A673 (cell line): ENCODE results near the gene TMPRSS13. TPM values are rescaled to one million over a fixed set of nuclear protein-coding genes. Genes with fewer than 3 reads are reported as not detected.

Source experiments
- BruUV-seq: library from RNA; stranded (reverse); fragments of 400-500 nt; replicated peaks from 2 replicates; lab custom pipeline; 2021; lab: Mats Ljungman, UMichigan
- CTCF ChIA-PET: fragments of 300-600 bp; sonication (Branson Sonifier 250); formaldehyde crosslinking; loops from one replicate; lab custom pipeline; 2022; ENCODE audit warnings: antibody characterized with exemption; lab: Charles Lee
- POLR2A ChIA-PET: fragments of 300-600 bp; sonication (Branson Sonifier 250); formaldehyde crosslinking; loops from one replicate; lab custom pipeline; 2022; ENCODE audit warnings: antibody characterized with exemption; ENCODE audit not compliant: low non-redundant PET; lab: Charles Lee
- DNase-seq: peaks from one replicate; pipeline ENCODE4 v3.0.0-alpha.2; 2015; ENCODE audit warnings: low spot score
- H3K27ac ChIP-seq: fragments of 200-600 bp; sonication (generic); 2 replicates; pipeline ENCODE4 v1.5.1; 2016; ENCODE audit warnings: mixed run types, low read depth, mild to moderate bottlenecking, mixed read lengths, antibody characterized with exemption, low read length; ENCODE audit not compliant: poor library complexity, severe bottlenecking
- H3K27me3 ChIP-seq: fragments of 200-600 bp; sonication (generic); replicated peaks from 2 replicates; pipeline ENCODE4 v1.6.1; 2017; ENCODE audit warnings: mixed run types, low read depth, mild to moderate bottlenecking, mixed read lengths, antibody characterized with exemption, low read length; ENCODE audit not compliant: insufficient read depth, poor library complexity
- H3K36me3 ChIP-seq: fragments of 200-600 bp; sonication (generic); 2 replicates; pipeline ENCODE4 v1.6.1; 2016; ENCODE audit warnings: mixed run types, mild to moderate bottlenecking, mixed read lengths, antibody characterized with exemption, low read length; ENCODE audit not compliant: insufficient read depth, poor library complexity, severe bottlenecking
- H3K4me1 ChIP-seq: fragments of 200-600 bp; sonication (generic); 2 replicates; pipeline ENCODE4 v1.6.1; 2017; ENCODE audit warnings: mixed run types, mild to moderate bottlenecking, mixed read lengths, antibody characterized with exemption, low read length; ENCODE audit not compliant: insufficient read depth, poor library complexity, severe bottlenecking
- H3K4me3 ChIP-seq: fragments of 200-600 bp; sonication (generic); 2 replicates; pipeline ENCODE4 v1.5.1; 2016; ENCODE audit warnings: low read depth, mixed run types, mild to moderate bottlenecking, mixed read lengths, low read length; ENCODE audit not compliant: poor library complexity, severe bottlenecking
- H3K9me3 ChIP-seq: fragments of 200-600 bp; sonication (generic); 2 replicates; pipeline ENCODE4 v1.6.1; 2016; ENCODE audit warnings: mixed run types, low read depth, mild to moderate bottlenecking, mixed read lengths, antibody characterized with exemption, low read length; ENCODE audit not compliant: poor library complexity, severe bottlenecking
- EZH2 ChIP-seq: fragments of 200-600 bp; sonication (generic); IDR thresholded peaks from 2 replicates; pipeline ENCODE4 v1.6.1; 2017; ENCODE audit warnings: borderline replicate concordance, low read depth, mild to moderate bottlenecking, mixed read lengths, antibody characterized with exemption, low read length; ENCODE audit not compliant: poor library complexity, severe bottlenecking
- intact Hi-C: fragments of 100-400 bp; cut with micrococcal nuclease; formaldehyde crosslinking; loops from one replicate; pipeline ENCODE4 v1.10.0; 2022; ENCODE audit not compliant: unreplicated experiment
- total RNA-seq: library from RNA; stranded (reverse); gene quantifications from 2 replicates; pipeline ENCODE4 v1.2.3, GENCODE V29; 2021
- TF ChIP-seq, protein P1 (sequence below): fragments of 300-800, 200-600 bp; sonication (generic); conservative IDR thresholded peaks from 2 replicates; pipeline ENCODE4 v1.5.1; 2017; ENCODE audit warnings: low read depth, mild to moderate bottlenecking, antibody characterized with exemption, low read length, moderate library complexity, mixed read lengths

The TMPRSS13 gene
- total RNA-seq, 1 experiment from 2014 or later: not detected

DNA sequence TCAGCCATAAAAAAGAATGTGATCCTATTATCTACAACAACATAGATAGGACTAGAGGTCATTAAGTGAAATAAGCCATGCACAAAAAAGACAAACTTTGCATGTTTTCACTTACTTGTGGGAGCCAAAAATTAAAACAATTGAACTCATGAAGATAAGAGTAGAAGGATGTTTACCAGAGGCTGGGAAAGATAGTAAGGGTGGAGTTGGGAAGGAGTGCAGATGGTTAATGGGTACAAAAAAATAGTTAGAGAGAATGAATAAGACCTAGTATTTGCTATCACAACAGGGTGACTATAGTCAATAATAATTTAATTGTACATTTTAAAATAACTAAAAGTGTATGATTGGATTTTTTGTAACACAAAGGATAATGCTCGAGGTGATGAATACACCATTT lies 29.7 kb upstream of the TMPRSS13 start:
- Histone ChIP-seq H3K27ac (no peak overlapping the region), H3K9me3 (no peaks in the 10 kb centered on the region), H3K4me1 (no peaks in the 10 kb centered on the region), H3K4me3 (no peak overlapping the region), H3K27me3 (peaks cover 24% of the 10 kb centered on the region), H3K36me3 (no peaks in the 10 kb centered on the region)
- TF ChIP-seq, protein P1, sequence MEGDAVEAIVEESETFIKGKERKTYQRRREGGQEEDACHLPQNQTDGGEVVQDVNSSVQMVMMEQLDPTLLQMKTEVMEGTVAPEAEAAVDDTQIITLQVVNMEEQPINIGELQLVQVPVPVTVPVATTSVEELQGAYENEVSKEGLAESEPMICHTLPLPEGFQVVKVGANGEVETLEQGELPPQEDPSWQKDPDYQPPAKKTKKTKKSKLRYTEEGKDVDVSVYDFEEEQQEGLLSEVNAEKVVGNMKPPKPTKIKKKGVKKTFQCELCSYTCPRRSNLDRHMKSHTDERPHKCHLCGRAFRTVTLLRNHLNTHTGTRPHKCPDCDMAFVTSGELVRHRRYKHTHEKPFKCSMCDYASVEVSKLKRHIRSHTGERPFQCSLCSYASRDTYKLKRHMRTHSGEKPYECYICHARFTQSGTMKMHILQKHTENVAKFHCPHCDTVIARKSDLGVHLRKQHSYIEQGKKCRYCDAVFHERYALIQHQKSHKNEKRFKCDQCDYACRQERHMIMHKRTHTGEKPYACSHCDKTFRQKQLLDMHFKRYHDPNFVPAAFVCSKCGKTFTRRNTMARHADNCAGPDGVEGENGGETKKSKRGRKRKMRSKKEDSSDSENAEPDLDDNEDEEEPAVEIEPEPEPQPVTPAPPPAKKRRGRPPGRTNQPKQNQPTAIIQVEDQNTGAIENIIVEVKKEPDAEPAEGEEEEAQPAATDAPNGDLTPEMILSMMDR: no peak
- no peak for TF ChIP-seq EZH2
- ChIA-PET CTCF (no interaction called here), POLR2A (no interaction called here)
- intact Hi-C loops: no loop called here
- no TSS peak for BruUV-seq
- no peak for DNase-seq

GRCh38 chr11:117953024-117953671 lies 23.9 kb upstream of the TMPRSS13 start:
- intact Hi-C loops: no loop called here
- Histone ChIP-seq H3K27me3 (peaks cover 9% of the 10 kb centered on the region), H3K4me1 (no peaks in the 10 kb centered on the region), H3K4me3 (no peak overlapping the region), H3K9me3 (no peaks in the 10 kb centered on the region), H3K36me3 (no peaks in the 10 kb centered on the region), H3K27ac (no peak overlapping the region)
- ChIA-PET CTCF (interaction anchor here (0.6 kb wide), 1 partner anchor 134 kb away, joined by 3 read pairs; no protein-coding TSS in a partner anchor), POLR2A (no interaction called here)
- BruUV-seq: no TSS peak
- no peak for DNase-seq
- no peak for TF ChIP-seq EZH2
- TF ChIP-seq, protein P1: no peak

- no peak for DNase-seq
- ChIA-PET CTCF (interaction anchor here (0.9 to 1.9 kb wide), 2 partner anchors 101 to 525 kb away, joined by 3 to 10 read pairs; no protein-coding TSS in a partner anchor), POLR2A (no interaction called here)
- intact Hi-C loops: no loop called here
- H3K27ac ChIP-seq: no peak overlapping the region
- no peaks in the 10 kb centered on the region for H3K9me3 ChIP-seq
- no TSS peak for BruUV-seq
- H3K27me3 ChIP-seq: peaks cover 9% of the 10 kb centered on the region
- no peaks in the 10 kb centered on the region for H3K36me3 ChIP-seq
- H3K4me3 ChIP-seq: no peak overlapping the region
- TF ChIP-seq, protein P1: no peak
- TF ChIP-seq EZH2: no peak
- H3K4me1 ChIP-seq: no peaks in the 10 kb centered on the region
Observed at GRCh38 chr11:117950993-117951961, 22.1 kb upstream of the TMPRSS13 start.
